Measurements from ENCODE around the gene CCNB1IP1.
"Not testable (repeated sequence)": the region's sequence is repeated elsewhere in the genome, so short reads cannot be mapped to it uniquely, and the experiment has no call there.

Gene CCNB1IP1

DNA sequence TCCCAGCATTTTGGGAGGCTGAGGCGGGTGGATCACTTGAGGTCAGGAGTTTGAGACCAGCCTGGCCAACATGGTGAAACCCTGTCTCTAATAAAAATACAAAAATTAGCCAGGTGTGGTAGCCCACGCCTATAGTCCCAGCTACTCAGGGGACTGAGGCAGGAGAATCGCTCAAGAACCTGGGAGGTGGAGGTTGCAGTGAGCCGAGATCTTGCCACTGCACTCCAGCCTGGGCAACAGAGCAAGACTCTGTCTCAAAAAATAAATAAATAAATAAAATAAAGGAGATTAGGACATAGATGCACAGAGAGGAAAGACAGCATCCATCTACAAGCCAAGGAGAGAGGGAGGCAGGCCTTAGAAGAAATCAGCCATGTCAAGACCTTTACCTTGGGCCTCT lies 8.0 kb upstream of the CCNB1IP1 start:
- not testable (repeated sequence) for H3K9me3 ChIP-seq (ENCODE audit: control insufficient read depth, low read length); H2BK5ac ChIP-seq (ENCODE audit: low read depth, low read length, poor library complexity, severe bottlenecking); H2BK120ac ChIP-seq (ENCODE audit: low read depth, low read length); H3K14ac ChIP-seq (ENCODE audit: low read length in 2 of 2); H2BK15ac ChIP-seq (ENCODE audit: low read depth, poor library complexity, severe bottlenecking); H3K4me1 ChIP-seq (ENCODE audit: control insufficient read depth, insufficient read depth, low read depth, low read length); H2AK5ac ChIP-seq (ENCODE audit: low read length, severe bottlenecking); H3K79me1 ChIP-seq (replicated peaks; ENCODE audit: low read length, poor library complexity, severe bottlenecking); H3K9ac ChIP-seq (ENCODE audit: low read length); H3K4ac ChIP-seq (ENCODE audit: low read depth in 1 of 2, low read length in 2 of 2); H4K8ac ChIP-seq (ENCODE audit: low read length); H3K23ac ChIP-seq (ENCODE audit: low read length in 2 of 2); DNase-seq; H2AFZ ChIP-seq (ENCODE audit: low read depth, low read length); H4K91ac ChIP-seq (ENCODE audit: low read length); H3K18ac ChIP-seq (ENCODE audit: low read depth in 1 of 2, low read length in 2 of 2); H2BK12ac ChIP-seq (ENCODE audit: low read length in 2 of 2); H3K4me2 ChIP-seq (ENCODE audit: low read length, poor library complexity, severe bottlenecking); H3K4me3 ChIP-seq (ENCODE audit: insufficient read depth in 1 of 2, low read depth in 1 of 2, low read length in 2 of 2); H3K27me3 ChIP-seq (ENCODE audit: control insufficient read depth in 1 of 2, insufficient read depth in 1 of 2, low read length in 2 of 2); H3K27ac ChIP-seq (ENCODE audit: low read length, poor library complexity, severe bottlenecking)
- H3K36me3 ChIP-seq (ENCODE audit: control insufficient read depth in 1 of 2, insufficient read depth in 2 of 2, low read depth in 1 of 2, low read length in 2 of 2): peaks cover 0 to 10% of the 10 kb centered on the region in 2 experiments
- 100% methylated on average over 3 of the region's 4 CpGs for WGBS

DNA sequence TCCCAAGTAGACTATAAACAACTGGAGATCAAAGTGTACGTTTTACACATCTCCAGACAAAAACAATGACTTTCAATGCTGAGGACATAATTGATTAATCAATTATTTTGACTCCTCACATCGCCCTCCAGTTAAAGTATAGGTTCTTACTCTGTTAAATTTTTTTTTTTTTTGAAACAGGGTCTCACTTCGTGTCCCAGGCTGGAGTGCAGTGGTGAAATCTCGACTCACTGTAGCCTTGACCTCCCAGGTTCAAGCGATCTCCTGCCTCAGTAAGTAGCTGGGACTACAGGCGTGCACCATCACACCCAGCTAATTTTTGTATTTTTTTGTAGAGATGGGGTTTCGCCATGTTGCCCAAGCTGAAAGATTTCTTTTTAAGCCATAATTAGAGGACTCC lies 938 bp upstream of the CCNB1IP1 start:
- Histone ChIP-seq H3K79me1 (replicated peaks; ENCODE audit: low read length, poor library complexity, severe bottlenecking) (no peaks in the 10 kb centered on the region), H3K4ac (ENCODE audit: low read depth in 1 of 2, low read length in 2 of 2) (no peak overlapping the region), H3K18ac (ENCODE audit: low read depth in 1 of 2, low read length in 2 of 2) (no peak overlapping the region), H2BK120ac (ENCODE audit: low read depth, low read length) (no peak overlapping the region), H3K14ac (ENCODE audit: low read length in 2 of 2) (no peak overlapping the region), H3K27ac (ENCODE audit: low read length, poor library complexity, severe bottlenecking) (no peak overlapping the region), H3K27me3 (ENCODE audit: control insufficient read depth in 1 of 2, insufficient read depth in 1 of 2, low read length in 2 of 2) (no peaks in the 10 kb centered on the region), H3K4me1 (ENCODE audit: control insufficient read depth, insufficient read depth, low read depth, low read length) (no peaks in the 10 kb centered on the region), H3K9ac (ENCODE audit: low read length) (peak overlapping the region; percentile 87), H4K8ac (ENCODE audit: low read length) (no peak overlapping the region), H2BK12ac (ENCODE audit: low read length in 2 of 2) (no peak overlapping the region), H3K4me3 (ENCODE audit: insufficient read depth in 1 of 2, low read depth in 1 of 2, low read length in 2 of 2) (no peak overlapping the region), H3K23ac (ENCODE audit: low read length in 2 of 2) (no peak overlapping the region), H2BK15ac (ENCODE audit: low read depth, poor library complexity, severe bottlenecking) (no peak overlapping the region), H3K9me3 (ENCODE audit: control insufficient read depth, low read length) (no peaks in the 10 kb centered on the region), H2BK5ac (ENCODE audit: low read depth, low read length, poor library complexity, severe bottlenecking) (no peak overlapping the region), H2AK5ac (ENCODE audit: low read length, severe bottlenecking) (no peak overlapping the region), H4K91ac (ENCODE audit: low read length) (no peak overlapping the region), H2AFZ (ENCODE audit: low read depth, low read length) (no peak overlapping the region), H3K4me2 (ENCODE audit: low read length, poor library complexity, severe bottlenecking) (no peak overlapping the region), H3K36me3 (ENCODE audit: control insufficient read depth in 1 of 2, insufficient read depth in 2 of 2, low read depth in 1 of 2, low read length in 2 of 2) (peaks cover 0 to under 1% of the 10 kb centered on the region in 2 experiments)
- WGBS: 74% methylated on average over 3 of the region's 7 CpGs
- DNase-seq: no peak

DNA sequence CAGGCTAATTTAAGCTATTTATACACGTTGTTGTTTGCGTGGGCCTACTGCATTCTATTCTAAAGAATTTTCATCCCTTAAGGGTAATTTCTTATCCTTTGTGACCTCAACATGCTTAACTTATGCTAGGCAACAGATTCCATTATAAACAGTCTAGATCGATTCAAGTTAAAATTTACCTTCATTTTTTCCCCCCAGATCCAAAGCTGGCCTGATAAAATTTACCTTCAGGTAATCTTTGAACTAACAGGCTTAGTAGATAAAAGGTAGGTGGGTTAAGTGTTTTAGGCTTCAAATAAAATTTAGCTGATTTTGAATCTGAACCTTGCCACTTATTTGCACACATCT lies 389 bp upstream of the CCNB1IP1 start:
- no peak overlapping the region for H4K91ac ChIP-seq (ENCODE audit: low read length)
- H2BK15ac ChIP-seq (ENCODE audit: low read depth, poor library complexity, severe bottlenecking): no peak overlapping the region
- peak overlapping the region; percentile 31 for H3K4me2 ChIP-seq (ENCODE audit: low read length, poor library complexity, severe bottlenecking)
- no peak overlapping the region for H2BK12ac ChIP-seq (ENCODE audit: low read length in 2 of 2)
- WGBS: 0% methylated on average over 2 of the region's 3 CpGs
- H2BK120ac ChIP-seq (ENCODE audit: low read depth, low read length): no peak overlapping the region
- no peak overlapping the region for H3K14ac ChIP-seq (ENCODE audit: low read length in 2 of 2)
- H4K8ac ChIP-seq (ENCODE audit: low read length): no peak overlapping the region
- H3K9ac ChIP-seq (ENCODE audit: low read length): peak overlapping the region; percentile 87
- no peak overlapping the region for H3K27ac ChIP-seq (ENCODE audit: low read length, poor library complexity, severe bottlenecking)
- no peak overlapping the region for H3K23ac ChIP-seq (ENCODE audit: low read length in 2 of 2)
- no peak overlapping the region for H3K18ac ChIP-seq (ENCODE audit: low read depth in 1 of 2, low read length in 2 of 2)
- H2AFZ ChIP-seq (ENCODE audit: low read depth, low read length): no peak overlapping the region
- H3K36me3 ChIP-seq (ENCODE audit: control insufficient read depth in 1 of 2, insufficient read depth in 2 of 2, low read depth in 1 of 2, low read length in 2 of 2): peaks cover 0 to 6% of the 10 kb centered on the region in 2 experiments
- peak overlapping the region in 1 of 2 experiments; percentile 85 for H3K4me3 ChIP-seq (ENCODE audit: insufficient read depth in 1 of 2, low read depth in 1 of 2, low read length in 2 of 2)
- H3K27me3 ChIP-seq (ENCODE audit: control insufficient read depth in 1 of 2, insufficient read depth in 1 of 2, low read length in 2 of 2): no peaks in the 10 kb centered on the region
- H2AK5ac ChIP-seq (ENCODE audit: low read length, severe bottlenecking): no peak overlapping the region
- DNase-seq: no peak
- H3K9me3 ChIP-seq (ENCODE audit: control insufficient read depth, low read length): no peaks in the 10 kb centered on the region
- H3K79me1 ChIP-seq (replicated peaks; ENCODE audit: low read length, poor library complexity, severe bottlenecking): no peaks in the 10 kb centered on the region
- no peak overlapping the region for H3K4ac ChIP-seq (ENCODE audit: low read depth in 1 of 2, low read length in 2 of 2)
- H2BK5ac ChIP-seq (ENCODE audit: low read depth, low read length, poor library complexity, severe bottlenecking): no peak overlapping the region
- no peaks in the 10 kb centered on the region for H3K4me1 ChIP-seq (ENCODE audit: control insufficient read depth, insufficient read depth, low read depth, low read length)

DNA sequence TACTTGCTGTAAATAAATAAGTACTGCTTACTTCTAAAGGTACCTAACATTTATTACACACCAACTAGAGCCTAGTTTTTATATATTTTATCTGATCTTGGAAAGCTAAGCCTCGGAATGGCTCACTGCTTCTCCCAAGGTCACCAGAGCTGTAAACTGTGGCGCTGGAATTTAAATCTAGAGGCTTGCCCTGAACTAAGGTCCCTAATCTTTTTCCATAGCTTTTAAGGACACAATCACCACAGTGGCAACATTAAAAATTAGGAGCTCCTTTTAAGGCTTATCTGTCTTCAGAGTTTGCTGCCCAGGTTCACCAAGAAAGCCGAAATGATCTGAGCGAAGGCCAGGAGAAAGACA lies 670 bp downstream of the CCNB1IP1 start:
- no peak overlapping the region for H2BK15ac ChIP-seq (ENCODE audit: low read depth, poor library complexity, severe bottlenecking)
- no peak overlapping the region for H2BK12ac ChIP-seq (ENCODE audit: low read length in 2 of 2)
- no peaks in the 10 kb centered on the region for H3K27me3 ChIP-seq (ENCODE audit: control insufficient read depth in 1 of 2, insufficient read depth in 1 of 2, low read length in 2 of 2)
- H4K91ac ChIP-seq (ENCODE audit: low read length): no peak overlapping the region
- H3K4me2 ChIP-seq (ENCODE audit: low read length, poor library complexity, severe bottlenecking): peak overlapping the region; percentile 66
- peak overlapping the region; percentile 53 for H2AFZ ChIP-seq (ENCODE audit: low read depth, low read length)
- H2AK5ac ChIP-seq (ENCODE audit: low read length, severe bottlenecking): no peak overlapping the region
- H3K4ac ChIP-seq (ENCODE audit: low read depth in 1 of 2, low read length in 2 of 2): peak overlapping the region in 1 of 2 experiments; percentile 59
- no peak overlapping the region for H4K8ac ChIP-seq (ENCODE audit: low read length)
- H3K79me1 ChIP-seq (replicated peaks; ENCODE audit: low read length, poor library complexity, severe bottlenecking): no peaks in the 10 kb centered on the region
- H3K14ac ChIP-seq (ENCODE audit: low read length in 2 of 2): no peak overlapping the region
- peaks cover 0 to 6% of the 10 kb centered on the region in 2 experiments for H3K36me3 ChIP-seq (ENCODE audit: control insufficient read depth in 1 of 2, insufficient read depth in 2 of 2, low read depth in 1 of 2, low read length in 2 of 2)
- H3K27ac ChIP-seq (ENCODE audit: low read length, poor library complexity, severe bottlenecking): peak overlapping the region; percentile 60
- H3K4me1 ChIP-seq (ENCODE audit: control insufficient read depth, insufficient read depth, low read depth, low read length): no peaks in the 10 kb centered on the region
- no peak overlapping the region for H2BK120ac ChIP-seq (ENCODE audit: low read depth, low read length)
- peak overlapping the region; percentile 25 to 87 for H3K18ac ChIP-seq (ENCODE audit: low read depth in 1 of 2, low read length in 2 of 2)
- under 1% methylated on average over 4 of the region's 4 CpGs for WGBS
- peak; percentile 46 for DNase-seq
- H3K9me3 ChIP-seq (ENCODE audit: control insufficient read depth, low read length): no peaks in the 10 kb centered on the region
- peak overlapping the region; percentile 63 to 85 for H3K4me3 ChIP-seq (ENCODE audit: insufficient read depth in 1 of 2, low read depth in 1 of 2, low read length in 2 of 2)
- H3K9ac ChIP-seq (ENCODE audit: low read length): peak overlapping the region; percentile 87
- H3K23ac ChIP-seq (ENCODE audit: low read length in 2 of 2): no peak overlapping the region
- H2BK5ac ChIP-seq (ENCODE audit: low read depth, low read length, poor library complexity, severe bottlenecking): no peak overlapping the region

All from mesenchymal stem cell (in vitro differentiated cells and primary cell).